Liver (tissue), 9 donors: ENCODE measurements around the gene ATXN8OS. TPM values are rescaled to one million over a fixed set of nuclear protein-coding genes. Genes with fewer than 3 reads are reported as not detected.

Source experiments
- DNase-seq: peaks from one replicate; pipeline ENCODE4 v3.0.0-alpha.2; 2017; ENCODE audit warnings: low spot score
- H3K27ac ChIP-seq, 2 donors: one replicate each; pipeline ENCODE4 v1.7.0; 2013; ENCODE audit warnings: inconsistent platforms in 2 of 2, low read length in 2 of 2, control low read depth in 1 of 2, low read depth in 1 of 2, mild to moderate bottlenecking in 1 of 2
- H3K27me3 ChIP-seq, 4 donors: one replicate each; pipeline versions ENCODE4 v1.6.1 to v1.7.0; 2013; ENCODE audit warnings: low read length in 3 of 4, inconsistent platforms in 1 of 4, mild to moderate bottlenecking in 1 of 4, moderate library complexity in 1 of 4; ENCODE audit not compliant: control insufficient read depth in 4 of 4, insufficient read depth in 4 of 4
- H3K36me3 ChIP-seq, 4 donors: one replicate each; pipeline versions ENCODE4 v1.6.1 to v1.7.0; 2013; ENCODE audit warnings: low read length in 3 of 4, mild to moderate bottlenecking in 3 of 4, low read depth in 1 of 4, moderate library complexity in 1 of 4; ENCODE audit not compliant: control insufficient read depth in 4 of 4, insufficient read depth in 3 of 4
- H3K4me1 ChIP-seq, 4 donors: one replicate each; pipeline versions ENCODE4 v1.6.1 to v1.7.0; 2013; ENCODE audit warnings: low read length in 3 of 4, mild to moderate bottlenecking in 3 of 4, moderate library complexity in 1 of 4; ENCODE audit not compliant: control insufficient read depth in 4 of 4, insufficient read depth in 4 of 4
- H3K4me3 ChIP-seq, 3 donors: one replicate each; pipeline versions ENCODE4 v1.6.1 to v1.7.0; 2013; ENCODE audit warnings: low read length in 3 of 3, control low read depth in 1 of 3, low read depth in 1 of 3, mild to moderate bottlenecking in 1 of 3
- H3K9ac ChIP-seq, 2 donors: one replicate each; pipeline ENCODE4 v1.7.0; 2013; ENCODE audit warnings: low read length in 2 of 2, mild to moderate bottlenecking in 2 of 2, moderate library complexity in 2 of 2, control low read depth in 1 of 2, low read depth in 1 of 2
- H3K9me3 ChIP-seq, 4 donors: one replicate each; pipeline versions ENCODE4 v1.6.1 to v1.7.0; 2013; ENCODE audit warnings: low read length in 3 of 4; ENCODE audit not compliant: control insufficient read depth in 4 of 4
- ATF3 ChIP-seq: IDR thresholded peaks from 2 replicates; pipeline ENCODE4 v1.6.1; 2016; ENCODE audit warnings: antibody characterized with exemption
- CTCF ChIP-seq: fragments of 150-350 bp; IDR thresholded peaks from 2 replicates; pipeline ENCODE4 v1.5.1; 2017; ENCODE audit warnings: improper control_type of control experiment, low read depth, low read length; ENCODE audit not compliant: missing input control
- EGR1 ChIP-seq, 2 donors: IDR thresholded peaks; 2 replicates each; pipeline ENCODE4 v1.6.1; 2016 to 2018; ENCODE audit warnings: antibody characterized with exemption in 2 of 2, low read depth in 2 of 2
- FOXA1 ChIP-seq: IDR thresholded peaks from 2 replicates; pipeline ENCODE4 v1.6.1; 2016; ENCODE audit warnings: antibody characterized with exemption
- FOXA2 ChIP-seq: IDR thresholded peaks from 2 replicates; pipeline ENCODE4 v1.6.1; 2016; ENCODE audit warnings: antibody characterized with exemption
- GABPA ChIP-seq, 2 donors: IDR thresholded peaks in 1 of 2; conservative IDR thresholded peaks in 1 of 2; 2 replicates each; pipeline ENCODE4 v1.6.1; 2016; ENCODE audit warnings: antibody characterized with exemption in 2 of 2, mild to moderate bottlenecking in 1 of 2, moderate library complexity in 1 of 2
- HNF4A ChIP-seq, 2 donors: conservative IDR thresholded peaks; 2 replicates each; pipeline ENCODE4 v1.6.1; 2016; ENCODE audit warnings: antibody characterized with exemption in 2 of 2, mild to moderate bottlenecking in 2 of 2
- HNF4G ChIP-seq: IDR thresholded peaks from 2 replicates; pipeline ENCODE4 v1.6.1; 2016; ENCODE audit warnings: antibody characterized with exemption
- JUND ChIP-seq, 2 donors: IDR thresholded peaks; 2 replicates each; pipeline ENCODE4 v1.6.1; 2016; ENCODE audit warnings: antibody characterized with exemption in 2 of 2
- MAX ChIP-seq: IDR thresholded peaks from 2 replicates; pipeline ENCODE4 v1.6.1; 2016; ENCODE audit warnings: antibody characterized with exemption
- NR2F2 ChIP-seq: IDR thresholded peaks from 2 replicates; pipeline ENCODE4 v1.6.1; 2016; ENCODE audit warnings: antibody characterized with exemption
- RAD21 ChIP-seq, 2 donors: IDR thresholded peaks; 2 replicates each; pipeline ENCODE4 v1.6.1; 2016; ENCODE audit warnings: antibody characterized with exemption in 2 of 2, mild to moderate bottlenecking in 2 of 2
- REST ChIP-seq: IDR thresholded peaks from 2 replicates; pipeline ENCODE4 v1.6.1; 2016; ENCODE audit warnings: antibody characterized with exemption, mild to moderate bottlenecking
- RXRA ChIP-seq, 2 donors: IDR thresholded peaks; 2 replicates each; pipeline ENCODE4 v1.6.1; 2017 to 2018; ENCODE audit warnings: antibody characterized with exemption in 2 of 2, mild to moderate bottlenecking in 1 of 2
- SP1 ChIP-seq: IDR thresholded peaks from 2 replicates; pipeline ENCODE4 v1.6.1; 2018; ENCODE audit warnings: antibody characterized with exemption, mild to moderate bottlenecking
- TAF1 ChIP-seq: conservative IDR thresholded peaks from 2 replicates; pipeline ENCODE4 v1.6.1; 2016; ENCODE audit warnings: antibody characterized with exemption, mild to moderate bottlenecking
- YY1 ChIP-seq: IDR thresholded peaks from 2 replicates; pipeline ENCODE4 v1.6.1; 2016; ENCODE audit warnings: antibody characterized with exemption, mild to moderate bottlenecking
- ZBTB33 ChIP-seq: IDR thresholded peaks from 2 replicates; pipeline ENCODE4 v1.6.1; 2016; ENCODE audit warnings: antibody characterized with exemption
- WGBS: extraction: QIAGEN DNeasy Blood & Tissue Kit; methylation state at CpG from one replicate; pipeline ENCODE4 v1.1.7; 2013; 5-methylcytosine and 5-hydroxymethylcytosine counted together
- polyA plus RNA-seq, 2 donors: library from polyadenylated mRNA; stranded (reverse) in 1 of 2; unstranded in 1 of 2; fragments of 200-250 nt in 1 of 2; fragments of >200 nt in 1 of 2; fragmentation: Nextera tagmentation in 1 of 2; extraction: Ambion mirVana in 1 of 2; gene quantifications; one replicate each; pipeline versions ENCODE4 v1.2.1 to v1.2.3, GENCODE V29; 2013 to 2015
- total RNA-seq, 2 donors: library from RNA; depleted of rRNA; stranded (reverse); fragments of >200 nt; gene quantifications; one replicate each; pipeline ENCODE4 v1.2.3, GENCODE V29; 2014
- donor health status: healthy.
- donor health status: healthy.
- donor health status: healthy.
- donor health status: healthy.
- donor health status: healthy.

ATXN8OS gene
- total and polyA plus RNA-seq, 4 donors: not detected

DNA sequence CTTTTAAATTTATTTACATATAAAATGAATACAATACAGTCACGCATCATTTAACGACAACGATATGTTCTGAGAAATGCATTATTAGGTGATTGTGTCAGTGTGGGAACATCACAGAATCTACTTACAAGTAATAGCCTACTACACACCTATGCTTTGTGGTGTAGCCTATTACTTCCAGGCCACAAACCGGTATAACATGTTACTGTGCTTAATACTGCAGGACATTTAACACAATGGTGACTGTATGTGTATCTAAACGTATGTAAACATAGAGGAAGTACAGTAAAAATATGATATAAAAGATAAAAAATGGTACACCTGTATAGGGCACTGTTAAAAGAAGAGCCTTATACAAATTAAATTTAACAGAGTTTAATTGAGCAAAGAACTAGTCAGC lies 63.1 kb downstream of the ATXN8OS start:
- TF ChIP-seq GABPA (IDR thresholded peaks at IDR 0.05 in 1 of 2, conservative IDR thresholded peaks at IDR 0.05 in 1 of 2) (no peak), HNF4G (no peak), NR2F2 (no peak), MAX (no peak), YY1 (no peak), JUND (IDR thresholded peaks at IDR 0.05) (no peak), RAD21 (IDR thresholded peaks at IDR 0.05) (no peak), FOXA2 (no peak), EGR1 (IDR thresholded peaks at IDR 0.05; ENCODE audit: low read depth in 2 of 2) (no peak), ZBTB33 (no peak), RXRA (IDR thresholded peaks at IDR 0.05) (no peak), REST (no peak), HNF4A (conservative IDR thresholded peaks at IDR 0.05) (no peak), FOXA1 (no peak), ATF3 (no peak)
- H3K4me1 ChIP-seq: no peaks in the 10 kb centered on the region

DNA sequence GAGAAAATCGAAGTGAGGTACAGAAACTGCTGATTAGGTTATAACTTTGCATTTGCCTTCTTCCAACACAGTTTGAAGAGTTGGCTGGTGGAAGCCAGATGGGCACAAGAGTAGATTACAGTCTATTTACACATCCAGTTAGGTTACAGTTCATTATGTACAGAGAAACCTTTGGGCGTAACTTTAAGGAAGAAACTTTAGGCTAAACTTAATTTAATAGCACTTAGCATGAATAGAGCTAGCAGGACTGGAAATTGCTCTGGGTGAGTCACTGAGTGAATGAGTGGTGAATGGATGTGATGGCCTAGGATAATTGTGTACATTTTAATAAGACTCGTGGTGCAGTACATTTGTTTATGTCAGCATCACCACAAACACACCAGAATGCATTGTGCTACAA lies 63.5 kb downstream of the ATXN8OS start:
- H3K4me1 ChIP-seq: no peaks in the 10 kb centered on the region
- H3K27ac ChIP-seq: no peak overlapping the region
- WGBS: 67% methylated on average over 3 of the region's 3 CpGs
- DNase-seq: no peak
- H3K36me3 ChIP-seq: no peaks in the 10 kb centered on the region
- no peaks in the 10 kb centered on the region for H3K27me3 ChIP-seq
- H3K9ac ChIP-seq: no peak overlapping the region
- H3K9me3 ChIP-seq: no peaks in the 10 kb centered on the region
- H3K4me3 ChIP-seq: no peak overlapping the region
- no peak for TF ChIP-seq FOXA1
- no peak for TF ChIP-seq CTCF
- TF ChIP-seq SP1: no peak
- TF ChIP-seq MAX: no peak
- TF ChIP-seq RXRA (IDR thresholded peaks at IDR 0.05): no peak
- TF ChIP-seq REST: no peak
- TF ChIP-seq ZBTB33: no peak
- no peak for TF ChIP-seq YY1
- no peak for TF ChIP-seq JUND (IDR thresholded peaks at IDR 0.05)
- no peak for TF ChIP-seq GABPA (IDR thresholded peaks at IDR 0.05 in 1 of 2, conservative IDR thresholded peaks at IDR 0.05 in 1 of 2)
- TF ChIP-seq TAF1: no peak
- TF ChIP-seq NR2F2: no peak
- no peak for TF ChIP-seq EGR1 (IDR thresholded peaks at IDR 0.05; ENCODE audit: low read depth in 2 of 2)

More for the DNA sequence above, 63.1 kb downstream of the ATXN8OS start:
- Histone ChIP-seq H3K9ac (no peak overlapping the region), H3K27me3 (no peaks in the 10 kb centered on the region), H3K27ac (no peak overlapping the region), H3K36me3 (no peaks in the 10 kb centered on the region), H3K9me3 (no peaks in the 10 kb centered on the region), H3K4me3 (no peak overlapping the region)
- DNase-seq: no peak
- 70% methylated on average over 5 of the region's 5 CpGs for WGBS
